Measurements from ENCODE around the gene CBX8. TPM values are rescaled to one million over a fixed set of nuclear protein-coding genes. Genes with fewer than 3 reads are reported as not detected.

The CBX8 gene
- total RNA-seq, 1 experiment from 2014 or later, result 36.6 TPM

DNA sequence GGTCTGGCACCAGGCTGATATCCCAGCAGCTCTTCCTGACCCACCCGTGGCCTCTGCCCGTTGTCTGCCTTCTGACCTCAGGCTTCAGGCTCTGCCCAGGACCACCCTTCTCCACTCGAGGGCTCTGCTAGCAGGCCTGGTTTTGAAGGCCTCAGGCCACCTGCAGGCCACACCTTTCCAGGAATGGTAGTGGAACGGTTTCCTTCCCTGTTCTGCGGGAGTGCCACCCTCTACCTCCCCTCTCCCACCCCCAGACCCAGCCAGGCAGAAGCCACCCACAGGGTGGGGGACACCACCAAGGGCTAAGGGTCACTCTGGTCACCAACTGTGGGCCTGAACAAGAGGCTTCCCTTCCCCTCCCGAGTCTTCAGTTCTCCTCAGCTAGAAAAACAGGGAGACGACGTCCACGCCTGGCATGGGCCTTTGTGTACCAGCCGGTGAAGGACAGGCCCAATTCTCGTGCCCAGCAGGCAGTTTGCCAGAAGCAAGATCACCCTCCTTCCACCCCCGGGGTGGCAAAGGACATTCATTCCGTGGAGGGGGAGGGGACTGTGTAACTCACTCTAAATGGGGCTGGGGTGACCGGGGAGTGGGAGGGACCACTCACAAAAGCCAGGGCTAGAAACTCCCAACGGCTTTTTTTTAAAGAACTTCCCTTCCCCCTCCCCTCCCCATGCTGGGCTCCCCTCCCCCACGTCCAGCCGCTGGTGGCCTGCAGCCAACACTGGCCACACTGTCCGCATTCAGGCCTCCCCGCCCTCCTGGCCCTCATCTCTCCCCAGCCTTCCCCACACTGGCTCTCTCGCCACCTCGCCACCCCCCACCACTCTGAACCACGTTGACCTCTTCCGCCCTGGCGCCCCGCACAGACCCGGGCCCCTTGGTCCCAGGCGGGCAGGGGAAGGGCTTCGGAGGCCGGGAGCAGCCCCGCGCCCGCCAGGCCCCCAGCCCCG lies 34.7 kb upstream of the CBX8 start:
- Histone ChIP-seq H3K27me3 (replicated peaks; ENCODE audit: control insufficient read depth, insufficient read depth, low read length) (no peaks in the 10 kb centered on the region), H3K36me3 (ENCODE audit: control insufficient read depth, insufficient read depth, low read length) (peaks cover 5% of the 10 kb centered on the region), H3K9me3 (no peaks in the 10 kb centered on the region), H3K4me3 (ENCODE audit: low read depth, low read length) (no peak overlapping the region), H3K4me1 (peaks cover 27% of the 10 kb centered on the region)
- Mint-ChIP-seq H3K36me3 (ENCODE audit: insufficient read depth, unreplicated experiment) (peaks cover 63% of the 10 kb centered on the region), H3K27ac (ENCODE audit: unreplicated experiment) (no peak overlapping the region), H3K27me3 (ENCODE audit: insufficient read depth, unreplicated experiment) (no peaks in the 10 kb centered on the region), H3K4me3 (ENCODE audit: unreplicated experiment) (no peak overlapping the region), H3K9me3 (ENCODE audit: unreplicated experiment) (no peaks in the 10 kb centered on the region), H3K4me1 (ENCODE audit: low read depth, unreplicated experiment) (peaks cover 7% of the 10 kb centered on the region)
- POLR2A ChIA-PET, result interaction anchor here (0.5 to 1.1 kb wide), 2 partner anchors 33 to 35 kb away, joined by 5 read pairs; no protein-coding TSS in a partner anchor
- TF ChIP-seq, protein P1, sequence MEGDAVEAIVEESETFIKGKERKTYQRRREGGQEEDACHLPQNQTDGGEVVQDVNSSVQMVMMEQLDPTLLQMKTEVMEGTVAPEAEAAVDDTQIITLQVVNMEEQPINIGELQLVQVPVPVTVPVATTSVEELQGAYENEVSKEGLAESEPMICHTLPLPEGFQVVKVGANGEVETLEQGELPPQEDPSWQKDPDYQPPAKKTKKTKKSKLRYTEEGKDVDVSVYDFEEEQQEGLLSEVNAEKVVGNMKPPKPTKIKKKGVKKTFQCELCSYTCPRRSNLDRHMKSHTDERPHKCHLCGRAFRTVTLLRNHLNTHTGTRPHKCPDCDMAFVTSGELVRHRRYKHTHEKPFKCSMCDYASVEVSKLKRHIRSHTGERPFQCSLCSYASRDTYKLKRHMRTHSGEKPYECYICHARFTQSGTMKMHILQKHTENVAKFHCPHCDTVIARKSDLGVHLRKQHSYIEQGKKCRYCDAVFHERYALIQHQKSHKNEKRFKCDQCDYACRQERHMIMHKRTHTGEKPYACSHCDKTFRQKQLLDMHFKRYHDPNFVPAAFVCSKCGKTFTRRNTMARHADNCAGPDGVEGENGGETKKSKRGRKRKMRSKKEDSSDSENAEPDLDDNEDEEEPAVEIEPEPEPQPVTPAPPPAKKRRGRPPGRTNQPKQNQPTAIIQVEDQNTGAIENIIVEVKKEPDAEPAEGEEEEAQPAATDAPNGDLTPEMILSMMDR (IDR thresholded peaks at IDR 0.05; ENCODE audit: insufficient read depth in 1 of 2, low read depth in 1 of 2, low read length in 1 of 2, severe bottlenecking in 1 of 2, unreplicated experiment in 1 of 2), result no peak
- intact Hi-C loops (cut with micrococcal nuclease; ENCODE audit: unreplicated experiment), result no loop called here
- BruUV-seq (replicated peaks), result no TSS peak
- peak in 1 of 2 experiments; percentile 19 for DNase-seq
- CTCF ChIA-PET, result interaction anchor here (1.0 kb wide), 1 partner anchor 20 kb away, joined by 3 read pairs; no protein-coding TSS in a partner anchor

DNA sequence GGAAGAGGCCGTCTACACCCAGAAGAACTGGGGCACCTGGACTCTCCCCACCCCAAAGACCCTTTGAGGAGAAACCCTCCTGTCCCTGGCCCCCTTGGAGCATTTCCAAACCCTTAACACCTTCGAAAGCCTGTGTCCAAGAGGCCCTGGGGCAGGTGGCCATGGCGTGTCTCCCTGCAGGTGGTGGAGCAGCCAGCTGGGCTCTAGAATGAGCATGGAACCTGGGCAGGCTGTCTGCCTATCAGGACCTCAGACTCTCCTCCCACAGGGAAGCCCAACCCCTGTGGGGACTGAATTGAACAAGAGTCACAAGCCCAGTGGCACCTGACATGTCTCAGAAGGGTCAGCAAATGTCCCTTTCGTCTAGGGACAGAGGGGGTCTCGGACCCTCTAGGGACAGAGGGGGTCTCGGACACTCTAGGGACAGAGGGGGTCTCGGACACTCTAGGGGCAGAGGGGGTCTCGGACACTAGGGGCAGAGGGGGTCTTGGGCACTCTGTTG lies 33.9 kb upstream of the CBX8 start:
- H3K4me3 ChIP-seq (ENCODE audit: low read depth, low read length), result no peak overlapping the region
- H3K9me3 Mint-ChIP-seq (ENCODE audit: unreplicated experiment), result no peaks in the 10 kb centered on the region
- ChIA-PET CTCF (interaction anchor here (1.0 kb wide), 1 partner anchor 20 kb away, joined by 3 read pairs; no protein-coding TSS in a partner anchor), POLR2A (interaction anchor here (0.5 to 1.1 kb wide), 2 partner anchors 33 to 34 kb away, joined by 5 read pairs; no protein-coding TSS in a partner anchor)
- no peak overlapping the region for H3K27ac Mint-ChIP-seq (ENCODE audit: unreplicated experiment)
- BruUV-seq (replicated peaks), result no TSS peak
- peaks cover 3% of the 10 kb centered on the region for H3K36me3 ChIP-seq (ENCODE audit: control insufficient read depth, insufficient read depth, low read length)
- H3K4me1 ChIP-seq, result peaks cover 19% of the 10 kb centered on the region
- intact Hi-C loops (cut with micrococcal nuclease; ENCODE audit: unreplicated experiment), result no loop called here
- H3K4me3 Mint-ChIP-seq (ENCODE audit: unreplicated experiment), result no peak overlapping the region
- H3K9me3 ChIP-seq, result no peaks in the 10 kb centered on the region
- TF ChIP-seq, protein P1 (IDR thresholded peaks at IDR 0.05; ENCODE audit: insufficient read depth in 1 of 2, low read depth in 1 of 2, low read length in 1 of 2, severe bottlenecking in 1 of 2, unreplicated experiment in 1 of 2), result no peak
- H3K4me1 Mint-ChIP-seq (ENCODE audit: low read depth, unreplicated experiment), result peaks cover 7% of the 10 kb centered on the region
- H3K36me3 Mint-ChIP-seq (ENCODE audit: insufficient read depth, unreplicated experiment), result peaks cover 55% of the 10 kb centered on the region
- H3K27me3 ChIP-seq (replicated peaks; ENCODE audit: control insufficient read depth, insufficient read depth, low read length), result no peaks in the 10 kb centered on the region
- H3K27me3 Mint-ChIP-seq (ENCODE audit: insufficient read depth, unreplicated experiment), result no peaks in the 10 kb centered on the region
- peak in 1 of 2 experiments; percentile 37 for DNase-seq

DNA sequence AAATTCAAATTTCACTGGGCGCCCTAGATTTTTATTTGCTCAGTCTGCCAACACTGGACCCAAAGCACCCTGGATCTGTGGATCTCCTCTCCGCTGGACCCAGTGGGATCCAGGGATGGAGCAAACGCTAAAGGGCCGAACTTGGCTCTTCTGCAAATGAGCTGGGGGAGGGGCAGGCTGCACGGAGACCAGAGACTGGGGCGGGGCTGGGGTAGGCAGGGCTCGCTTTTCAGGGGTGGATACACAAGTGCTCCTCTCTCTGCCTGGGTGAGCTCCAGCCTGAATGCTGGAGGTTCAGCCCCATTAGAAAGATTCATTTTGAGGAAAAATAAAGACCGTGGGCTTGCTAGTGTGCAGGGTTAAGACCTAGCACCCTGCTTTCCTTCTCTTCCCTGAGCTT lies 33.4 kb upstream of the CBX8 start:
- no peaks in the 10 kb centered on the region for H3K27me3 ChIP-seq (replicated peaks; ENCODE audit: control insufficient read depth, insufficient read depth, low read length)
- TF ChIP-seq, protein P1 (IDR thresholded peaks at IDR 0.05; ENCODE audit: insufficient read depth in 1 of 2, low read depth in 1 of 2, low read length in 1 of 2, severe bottlenecking in 1 of 2, unreplicated experiment in 1 of 2), result no peak
- Mint-ChIP-seq H3K9me3 (ENCODE audit: unreplicated experiment) (no peaks in the 10 kb centered on the region), H3K36me3 (ENCODE audit: insufficient read depth, unreplicated experiment) (peaks cover 50% of the 10 kb centered on the region), H3K27ac (ENCODE audit: unreplicated experiment) (no peak overlapping the region), H3K27me3 (ENCODE audit: insufficient read depth, unreplicated experiment) (no peaks in the 10 kb centered on the region), H3K4me3 (ENCODE audit: unreplicated experiment) (no peak overlapping the region), H3K4me1 (ENCODE audit: low read depth, unreplicated experiment) (peaks cover 7% of the 10 kb centered on the region)
- H3K36me3 ChIP-seq (ENCODE audit: control insufficient read depth, insufficient read depth, low read length), result peaks cover 1% of the 10 kb centered on the region; the same call in 1 of the 2 replicates
- intact Hi-C loops (cut with micrococcal nuclease; ENCODE audit: unreplicated experiment), result no loop called here
- DNase-seq, result no peak
- no peak overlapping the region for H3K4me3 ChIP-seq (ENCODE audit: low read depth, low read length)
- BruUV-seq (replicated peaks), result no TSS peak
- no peaks in the 10 kb centered on the region for H3K9me3 ChIP-seq
- CTCF ChIA-PET, result interaction anchor here (1.0 kb wide), 1 partner anchor 19 kb away, joined by 3 read pairs; no protein-coding TSS in a partner anchor
- H3K4me1 ChIP-seq, result peaks cover 16% of the 10 kb centered on the region; the same call in 1 of the 2 replicates
- POLR2A ChIA-PET, result interaction anchor here (1.1 kb wide), 1 partner anchor 34 kb away, joined by 5 read pairs; no protein-coding TSS in a partner anchor

Measured in Caco-2 (cell line).